Renal cortical epithelial cell (primary cell): Measurements from ENCODE around the gene CFAP53. TPM values are rescaled to one million over a fixed set of nuclear protein-coding genes. Genes with fewer than 3 reads are reported as not detected.
"Not testable (repeated sequence)": the region's sequence is repeated elsewhere in the genome, so short reads cannot be mapped to it uniquely, and the experiment has no call there.

Experiments
- DNase-seq: peaks from one replicate; pipeline ENCODE4 v3.0.0-alpha.2; 2011; ENCODE audit warnings: low read depth
- total RNA-seq: library from RNA; depleted of rRNA; stranded (reverse); fragments of >200 nt; gene quantifications from 2 replicates; pipeline ENCODE4 v1.2.3, GENCODE V29; 2014

The CFAP53 gene
- 0.35 and 2.2 TPM in 2 replicates for total RNA-seq

- peak; percentile 79 for DNase-seq
Measured at GRCh38 chr18:50266248-50266704, at the start of gene CFAP53. CFAP53 (minus strand) TSS chr18:50266495; CDS start chr18:50266404, 91 bp downstream.

GRCh38 chr18:50315100-50315871 lies 49.0 kb upstream of the CFAP53 start:
- no peak for DNase-seq

- no peak for DNase-seq
Measured at GRCh38 chr18:50313873-50314460, 47.7 kb upstream of the CFAP53 start.

- DNase-seq, result no peak
Measured at GRCh38 chr18:50313031-50313607, 46.8 kb upstream of the CFAP53 start.

GRCh38 chr18:50312296-50313030 lies 46.2 kb upstream of the CFAP53 start:
- DNase-seq, result peak; percentile 26

GRCh38 chr18:50311650-50312049 lies 45.4 kb upstream of the CFAP53 start:
- peak; percentile 30 for DNase-seq

- DNase-seq, result no peak
Measured at GRCh38 chr18:50310080-50310479, 43.8 kb upstream of the CFAP53 start.

- peak; percentile 19 for DNase-seq
Measured at GRCh38 chr18:50308851-50309250, 42.6 kb upstream of the CFAP53 start.

GRCh38 chr18:50307738-50308470 lies 41.6 kb upstream of the CFAP53 start:
- peak; percentile 89 for DNase-seq

GRCh38 chr18:50307400-50307737 lies 41.1 kb upstream of the CFAP53 start:
- no peak for DNase-seq

GRCh38 chr18:50306944-50307343 lies 40.6 kb upstream of the CFAP53 start:
- peak; percentile 31 for DNase-seq

GRCh38 chr18:50301074-50301473 lies 34.8 kb upstream of the CFAP53 start:
- DNase-seq, result no peak

GRCh38 chr18:50299626-50300388 lies 33.5 kb upstream of the CFAP53 start:
- no peak for DNase-seq

- DNase-seq, result no peak
Measured at GRCh38 chr18:50298443-50299284, 32.4 kb upstream of the CFAP53 start.

GRCh38 chr18:50297621-50298442 lies 31.5 kb upstream of the CFAP53 start:
- DNase-seq, result peak; percentile 66

- DNase-seq, result no peak
Measured at GRCh38 chr18:50293039-50293438, 26.7 kb upstream of the CFAP53 start.

- no peak for DNase-seq
Measured at GRCh38 chr18:50289108-50289443, 22.8 kb upstream of the CFAP53 start.

GRCh38 chr18:50288348-50289107 lies 22.2 kb upstream of the CFAP53 start:
- DNase-seq, result not testable (repeated sequence)
